GM12878 (cell line): ENCODE measurements around the gene SPPL3. TPM values are rescaled to one million over a fixed set of nuclear protein-coding genes. Genes with fewer than 3 reads are reported as not detected.
A peak's percentile ranks its signal among the peaks of the same experiment; 100 is the strongest.

Experiments
- ATAC-seq: fragments of 200-7000 bp; cut with Tn5 transposase; 3 replicates; pipeline ENCODE4 v1.9.1; 2020; ENCODE audit warnings: mild to moderate bottlenecking, moderate library complexity
- BruUV-seq: library from RNA; stranded (reverse); fragments of 400-500 nt; replicated peaks from 2 replicates; lab custom pipeline; 2021; lab: Mats Ljungman, UMichigan
- CTCF ChIA-PET: fragments of 300-600 bp; sonication (Branson Sonifier 250); formaldehyde crosslinking; extraction: SDS; loops from one replicate; lab custom pipeline; 2021; ENCODE audit warnings: inconsistent platforms; lab: Yijun Ruan, JAX
- POLR2A ChIA-PET: fragments of 350-600 bp; formaldehyde crosslinking; extraction: SDS; loops from one replicate; lab custom pipeline; 2021; ENCODE audit warnings: inconsistent platforms; lab: Charles Lee
- RAD21 ChIA-PET: fragments of 300-600 bp; sonication (Branson Sonifier 250); formaldehyde crosslinking; loops from one replicate; lab custom pipeline; 2023; ENCODE audit warnings: antibody characterized with exemption; ENCODE audit not compliant: unreplicated experiment; lab: Charles Lee
- SMC1A ChIA-PET: fragments of 300-600 bp; sonication (Branson Sonifier 250); formaldehyde crosslinking; loops from one replicate; lab custom pipeline; 2023; ENCODE audit not compliant: unreplicated experiment, uncharacterized antibody; lab: Charles Lee
- DNase-seq: peaks from one replicate; pipeline ENCODE4 v3.0.0-alpha.2; 2011; ENCODE audit warnings: low read depth, low spot score
- FAIRE-seq: peaks from 3 replicates; lab custom pipeline; 2011; peaks lifted over from hg19 to GRCh38; lab: Jason Lieb, UNC
- H2AFZ ChIP-seq: 2 replicates; pipeline ENCODE4 v1.6.0; 2011; ENCODE audit warnings: low read depth, low read length, control low read depth; ENCODE audit not compliant: control insufficient read depth
- H3K27ac ChIP-seq: 2 replicates; pipeline ENCODE4 v1.5.1; 2011; ENCODE audit warnings: control low read depth; ENCODE audit not compliant: control insufficient read depth, insufficient read depth
- H3K27me3 ChIP-seq, 2 experiments: replicated peaks in 1 of 2; 2 replicates each; pipeline versions ENCODE4 v1.6.0 to v1.6.1; 2011; ENCODE audit warnings: low read length in 1 of 2; ENCODE audit not compliant: control insufficient read depth in 2 of 2, insufficient read depth in 2 of 2
- H3K36me3 ChIP-seq, 2 experiments: 2 replicates each; pipeline ENCODE4 v1.5.1; 2011; ENCODE audit warnings: low read length in 1 of 2; ENCODE audit not compliant: control insufficient read depth in 2 of 2, insufficient read depth in 2 of 2
- H3K4me1 ChIP-seq: 2 replicates; pipeline ENCODE4 v1.6.1; 2011; ENCODE audit warnings: mild to moderate bottlenecking, low read length, moderate library complexity, mixed read lengths; ENCODE audit not compliant: control insufficient read depth, insufficient read depth
- H3K4me2 ChIP-seq: 2 replicates; pipeline ENCODE4 v1.6.0; 2011; ENCODE audit warnings: control low read depth; ENCODE audit not compliant: control insufficient read depth, insufficient read depth
- H3K4me3 ChIP-seq: fragments of 200-600 bp; sonication (generic); 2 replicates; pipeline ENCODE4 v1.5.1; 2016
- H3K79me2 ChIP-seq: 2 replicates; pipeline ENCODE4 v1.6.0; 2011; ENCODE audit warnings: low read length; ENCODE audit not compliant: control insufficient read depth, insufficient read depth
- H3K9ac ChIP-seq: 2 replicates; pipeline ENCODE4 v1.8.0; 2011; ENCODE audit warnings: low read length, control low read depth, mixed read lengths; ENCODE audit not compliant: control insufficient read depth, insufficient read depth
- H3K9me3 ChIP-seq: replicated peaks from 3 replicates; pipeline ENCODE4 v1.5.1; 2011; ENCODE audit warnings: mild to moderate bottlenecking, low read length; ENCODE audit not compliant: control insufficient read depth, insufficient read depth
- H4K20me1 ChIP-seq: 2 replicates; pipeline ENCODE4 v1.6.0; 2011; ENCODE audit not compliant: control insufficient read depth, insufficient read depth
- BHLHE40 ChIP-seq, 2 experiments: fragments of 450-650 bp in 1 of 2; IDR thresholded peaks; 2 replicates each; pipeline ENCODE4 v1.6.1; 2011 to 2017; ENCODE audit warnings: low read depth in 2 of 2, borderline replicate concordance in 1 of 2, improper control_type of control experiment in 1 of 2, low read length in 1 of 2, mild to moderate bottlenecking in 1 of 2
- BRCA1 ChIP-seq: IDR thresholded peaks from 2 replicates; pipeline ENCODE4 v1.6.1; 2011; ENCODE audit warnings: low read depth, low read length, improper control_type of control experiment
- CBX5 ChIP-seq: sonication (generic); IDR thresholded peaks from 2 replicates; pipeline ENCODE4 v1.6.1; 2016; ENCODE audit warnings: low read depth, moderate library complexity, mild to moderate bottlenecking, inconsistent platforms
- CREB1 ChIP-seq: IDR thresholded peaks from 2 replicates; pipeline ENCODE4 v1.6.1; 2012; ENCODE audit warnings: low read depth, mild to moderate bottlenecking, inconsistent platforms
- CUX1 ChIP-seq: IDR thresholded peaks from 2 replicates; pipeline ENCODE4 v1.6.1; 2012; ENCODE audit warnings: improper control_type of control experiment, low read depth, low read length; ENCODE audit not compliant: insufficient replicate concordance
- DPF2 ChIP-seq: fragments of 450-650 bp; IDR thresholded peaks from 2 replicates; pipeline ENCODE4 v1.6.1; 2017; ENCODE audit warnings: mild to moderate bottlenecking
- GABPA ChIP-seq: IDR thresholded peaks from 2 replicates; pipeline ENCODE4 v1.6.1; 2014; ENCODE audit warnings: antibody characterized with exemption, low read depth, mild to moderate bottlenecking, inconsistent platforms
- IKZF1 ChIP-seq: fragments of 450-650 bp; conservative IDR thresholded peaks from 2 replicates; pipeline ENCODE4 v1.6.1; 2017; ENCODE audit warnings: antibody characterized with exemption, mild to moderate bottlenecking
- IRF4 ChIP-seq: IDR thresholded peaks from 2 replicates; pipeline ENCODE4 v1.6.1; 2011; ENCODE audit warnings: low read depth, low read length
- KLF5 ChIP-seq: fragments of 450-650 bp; IDR thresholded peaks from 2 replicates; pipeline ENCODE4 v1.6.1; 2014; ENCODE audit warnings: mild to moderate bottlenecking; ENCODE audit not compliant: partially characterized antibody
- NFYA ChIP-seq: IDR thresholded peaks from 2 replicates; pipeline ENCODE4 v1.6.1; 2011; ENCODE audit warnings: low read depth, mild to moderate bottlenecking, low read length, improper control_type of control experiment, borderline replicate concordance
- RAD21 ChIP-seq: IDR thresholded peaks from 2 replicates; pipeline ENCODE4 v1.6.1; 2011; ENCODE audit warnings: mild to moderate bottlenecking, low read depth, low read length, moderate library complexity; ENCODE audit not compliant: insufficient read depth
- SIX5 ChIP-seq: IDR thresholded peaks from 2 replicates; pipeline ENCODE4 v1.6.1; 2011; ENCODE audit warnings: mild to moderate bottlenecking, low read depth, low read length, moderate library complexity; ENCODE audit not compliant: severe bottlenecking
- WGBS: methylation state at CpG from one replicate; pipeline ENCODE4 v1.1.6; 2016; ENCODE audit warnings: low lambda C conversion rate; ENCODE audit not compliant: insufficient replicate concordance, insufficient coverage; ENCODE audit errors: missing lambda C conversion rate; 5-methylcytosine and 5-hydroxymethylcytosine counted together
- in situ Hi-C: fragments of 300-500 bp; cut with MboI; formaldehyde crosslinking; loops from 9 replicates; pipeline ENCODE4 v1.14.3; 2018; ENCODE audit warnings: mixed read lengths
- intact Hi-C: fragments of 100-400 bp; cut with micrococcal nuclease; formaldehyde crosslinking; loops from one replicate; pipeline ENCODE4 v1.14.2; 2022; ENCODE audit not compliant: unreplicated experiment
- polyA plus RNA-seq, 11 experiments: library from polyadenylated mRNA; depleted of rRNA in 4 of 11; unstranded in 6 of 11; stranded (reverse) in 5 of 11; fragments of >200 nt; fragmentation: Nextera tagmentation in 4 of 11; fragmentation: Illumina TruSeq in 1 of 11; extraction: Ambion mirVana in 4 of 11; extraction: Trizol in 1 of 11; gene quantifications; 1 replicate in 1 of 11; 2 replicates in 10 of 11; pipeline versions ENCODE4 v1.2.1 to v1.2.3, GENCODE V29; 2011 to 2016; ENCODE audit warnings: inconsistent platforms in 2 of 11, missing spikeins in 2 of 11, low read depth in 1 of 11
- total RNA-seq, 4 experiments: library from RNA; depleted of rRNA in 3 of 4; stranded (reverse); fragments of >200 nt in 3 of 4; fragmentation: Illumina TruSeq in 1 of 4; extraction: Trizol in 1 of 4; gene quantifications; 2 replicates each; pipeline versions ENCODE4 v1.2.1 to v1.2.3, GENCODE V29; 2013 to 2021

The SPPL3 gene
- total and polyA plus RNA-seq, 10 of the 15 experiments (the other 5 are each of a cell fraction or from before 2014, with no cell fraction given), result 4.3 to 45.5 (median 11.7) TPM

GRCh38 chr12:120754792-120755191 lies 149.4 kb downstream of the SPPL3 start:
- RAD21 ChIA-PET, result no interaction called here
- Histone ChIP-seq H2AFZ (no peak overlapping the region), H3K79me2 (no peaks in the 10 kb centered on the region), H4K20me1 (no peaks in the 10 kb centered on the region), H3K4me3 (no peak overlapping the region), H3K9ac (no peak overlapping the region), H3K4me1 (no peaks in the 10 kb centered on the region), H3K4me2 (no peak overlapping the region; the same call in 1 of the 2 replicates), H3K27ac (no peak overlapping the region; the same call in 1 of the 2 replicates), H3K36me3 (no peaks in the 10 kb centered on the region; a peak in 1 of 4 replicates), H3K9me3 (peaks cover 5% of the 10 kb centered on the region), H3K27me3 (no peaks in the 10 kb centered on the region)
- peak; percentile 16; the same call in 1 of the 3 replicates for ATAC-seq
- intact Hi-C loops, result no loop called here
- no peak for FAIRE-seq
- in situ Hi-C loops, result no loop called here
- SMC1A ChIA-PET, result no interaction called here
- CTCF ChIA-PET, result interaction anchor here (1.2 kb wide), 1 partner anchor 217 kb away, joined by 3 read pairs; no protein-coding TSS in a partner anchor
- no peak for TF ChIP-seq GABPA
- peak; percentile 35 for TF ChIP-seq KLF5
- TF ChIP-seq RAD21, result no peak
- no peak for TF ChIP-seq DPF2
- TF ChIP-seq CBX5, result peak; percentile 68; the same call in 1 of the 2 replicates
- POLR2A ChIA-PET, result no interaction called here
- BruUV-seq, result no TSS peak
- DNase-seq, result no peak

DNA sequence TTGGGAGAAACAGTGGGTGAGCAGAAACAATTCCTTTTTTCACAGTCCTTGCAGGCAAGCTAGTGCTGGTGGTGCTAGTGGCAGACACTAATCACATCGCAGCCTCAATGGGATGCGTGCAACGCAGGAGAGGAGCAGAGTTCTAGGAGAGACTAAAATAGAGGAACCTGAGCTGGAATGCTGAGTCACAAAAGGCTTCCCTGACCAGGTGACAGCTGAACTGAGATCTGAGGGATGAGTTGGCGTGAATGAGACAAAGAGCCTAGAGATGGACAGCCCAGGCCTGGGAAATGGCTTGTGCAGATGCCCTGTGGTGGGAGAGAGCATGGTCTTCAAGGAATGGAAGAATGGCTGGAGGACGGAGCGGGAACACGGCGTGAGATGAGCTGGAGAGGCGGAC lies 152.8 kb downstream of the SPPL3 start:
- DNase-seq (no peak), FAIRE-seq (no peak), ATAC-seq (no peak)
- Histone ChIP-seq H2AFZ (no peak overlapping the region), H4K20me1 (no peaks in the 10 kb centered on the region), H3K79me2 (no peaks in the 10 kb centered on the region), H3K4me2 (no peak overlapping the region), H3K9ac (no peak overlapping the region), H3K27ac (no peak overlapping the region), H3K4me3 (no peak overlapping the region), H3K9me3 (peaks cover 5% of the 10 kb centered on the region), H3K36me3 (no peaks in the 10 kb centered on the region), H3K27me3 (no peaks in the 10 kb centered on the region), H3K4me1 (no peaks in the 10 kb centered on the region)
- BruUV-seq, result no TSS peak
- ChIA-PET CTCF (interaction anchor here (1.1 kb wide), 1 partner anchor 220 kb away, joined by 8 read pairs; no protein-coding TSS in a partner anchor), SMC1A (interaction anchor here (1.4 to 1.7 kb wide), 2 partner anchors 26 to 220 kb away, joined by 3 to 4 read pairs; partner anchors contain the start of gene ACADS), RAD21 (interaction anchor here (2.0 kb wide), 1 partner anchor 220 kb away, joined by 10 read pairs; no protein-coding TSS in a partner anchor), POLR2A (no interaction called here)
- intact Hi-C loops (no loop called here), in situ Hi-C loops (no loop called here)
- 82% methylated on average over 9 of the region's 9 CpGs for WGBS
- no peak for TF ChIP-seq CREB1
- no peak for TF ChIP-seq CUX1
- no peak for TF ChIP-seq SIX5
- TF ChIP-seq IRF4, result no peak
- TF ChIP-seq IKZF1, result no peak
- no peak for TF ChIP-seq RAD21
- no peak for TF ChIP-seq BHLHE40 (IDR thresholded peaks at IDR 0.05; ENCODE audit: borderline replicate concordance in 1 of 2, low read depth in 2 of 2, low read length in 1 of 2)
- no peak for TF ChIP-seq NFYA
- no peak for TF ChIP-seq BRCA1
